HFFc6 (cell line): ENCODE results near the gene CAST. TPM values are rescaled to one million over a fixed set of nuclear protein-coding genes. Genes with fewer than 3 reads are reported as not detected.
"Not testable (repeated sequence)": the region's sequence is repeated elsewhere in the genome, so short reads cannot be mapped to it uniquely, and the experiment has no call there.

Source experiments
- DNase-seq: peaks from one replicate; pipeline ENCODE4 v3.0.0-alpha.2; 2018
- H3K27ac Mint-ChIP-seq: 2 replicates; pipeline ENCODE4 v1.8.0; 2020; ENCODE audit warnings: mild to moderate bottlenecking, mixed read lengths
- H3K27me3 Mint-ChIP-seq: 2 replicates; pipeline ENCODE4 v1.8.0; 2021; ENCODE audit warnings: mild to moderate bottlenecking, moderate library complexity, mixed read lengths; ENCODE audit not compliant: insufficient read depth
- H3K36me3 Mint-ChIP-seq: 2 replicates; pipeline ENCODE4 v1.8.0; 2021; ENCODE audit warnings: low read depth, mixed read lengths
- H3K4me1 Mint-ChIP-seq: 2 replicates; pipeline ENCODE4 v1.8.0; 2020; ENCODE audit warnings: low read depth, mixed read lengths
- H3K4me3 Mint-ChIP-seq: 2 replicates; pipeline ENCODE4 v1.8.0; 2020; ENCODE audit warnings: mild to moderate bottlenecking, moderate library complexity, mixed read lengths
- H3K9me3 Mint-ChIP-seq: 2 replicates; pipeline ENCODE4 v1.8.0; 2020; ENCODE audit warnings: mild to moderate bottlenecking, mixed read lengths
- CTCF ChIP-seq: fragments of 200-600 bp; sonication (generic); IDR thresholded peaks from 2 replicates; pipeline ENCODE4 v1.5.0; 2021; ENCODE audit warnings: antibody characterized with exemption, mild to moderate bottlenecking
- long read RNA-seq: library from polyadenylated mRNA; unstranded; transcript quantifications from one replicate; pipeline ENCODE4 v2.0.0, GENCODE V29; 2019
- total RNA-seq, 6 experiments: library from RNA; stranded (reverse); fragmentation: NEBNext Ultra II Directional; extraction: Animal tissue kit (Norgen Biotek cat#: 25700); gene quantifications; 2 replicates in 1 of 6; 3 replicates in 5 of 6; pipeline ENCODE4 v1.2.3, GENCODE V29; 2021

CAST gene
- 100 to 1,000 TPM; 274 to 342 (median 322) TPM for total RNA-seq
- long read RNA-seq, full-length matches to known transcripts = 13 of 155 reads
- long read RNA-seq, partial matches to known transcripts = 91 of 155 reads
- long read RNA-seq, other reads (novel, unspliced or antisense) = 51 of 155 reads

- H3K4me1 Mint-ChIP-seq = peaks cover 70% of the 10 kb centered on the region
- TF ChIP-seq CTCF = no peak
Measured at GRCh38 chr5:96661855-96662724, at the start of gene CAST. TSS of gene CAST (plus strand) at chr5:96662376. CDS start at chr5:96662423, 47 bp downstream.

GRCh38 chr5:96614110-96614691 lies 48.0 kb upstream of the CAST start:
- Mint-ChIP-seq H3K4me1 (peaks cover 25% of the 10 kb centered on the region), H3K36me3 (peaks cover 2% of the 10 kb centered on the region), H3K4me3 (peak overlapping the region; percentile 80), H3K27ac (peak overlapping the region; percentile 89), H3K9me3 (peaks cover 4% of the 10 kb centered on the region; the same call in 1 of the 2 replicates), H3K27me3 (no peaks in the 10 kb centered on the region)
- peak; percentile 94 for DNase-seq
- peak; percentile 87 for TF ChIP-seq CTCF

More at GRCh38 chr5:96661855-96662724, at the start of gene CAST:
- Mint-ChIP-seq H3K36me3 (peaks cover 5% of the 10 kb centered on the region; the same call in 1 of the 2 replicates), H3K9me3 (no peaks in the 10 kb centered on the region), H3K27ac (peak within 1 kb of the TSS; percentile 99), H3K4me3 (peak within 1 kb of the TSS; percentile 95), H3K27me3 (peaks cover 4% of the 10 kb centered on the region; the same call in 1 of the 2 replicates)
- DNase-seq = peak; percentile 93

- Mint-ChIP-seq H3K27me3 (no peaks in the 10 kb centered on the region; the same call in 1 of the 2 replicates), H3K9me3 (peaks cover 10% of the 10 kb centered on the region; the same call in 1 of the 2 replicates), H3K27ac (no peak overlapping the region), H3K4me1 (peaks cover 25% of the 10 kb centered on the region), H3K4me3 (no peak overlapping the region), H3K36me3 (peaks cover 9% of the 10 kb centered on the region)
- TF ChIP-seq CTCF = no peak
- no peak for DNase-seq
Measured at GRCh38 chr5:96615223-96615622, 47.0 kb upstream of the CAST start.

GRCh38 chr5:96616801-96617200 lies 45.4 kb upstream of the CAST start:
- peaks cover 25% of the 10 kb centered on the region for H3K4me1 Mint-ChIP-seq
- TF ChIP-seq CTCF = no peak
- no peak for DNase-seq
- H3K9me3 Mint-ChIP-seq = peaks cover 10% of the 10 kb centered on the region; the same call in 1 of the 2 replicates
- H3K27me3 Mint-ChIP-seq = no peaks in the 10 kb centered on the region; the same call in none of the 2 replicates
- no peak overlapping the region for H3K27ac Mint-ChIP-seq
- peaks cover 9% of the 10 kb centered on the region for H3K36me3 Mint-ChIP-seq
- H3K4me3 Mint-ChIP-seq = no peak overlapping the region

- Mint-ChIP-seq H3K4me1 (peaks cover 21% of the 10 kb centered on the region), H3K9me3 (peaks cover 10% of the 10 kb centered on the region; the same call in 1 of the 2 replicates)
- not testable (repeated sequence) for H3K36me3 Mint-ChIP-seq, H3K27ac Mint-ChIP-seq, DNase-seq, H3K4me3 Mint-ChIP-seq, H3K27me3 Mint-ChIP-seq
Measured at GRCh38 chr5:96618311-96619016, 43.7 kb upstream of the CAST start.
